Neural progenitor cell (in vitro differentiated cells): ENCODE measurements around the gene DCDC2. TPM values are rescaled to one million over a fixed set of nuclear protein-coding genes. Genes with fewer than 3 reads are reported as not detected.

Experiments used
- DNase-seq: peaks from one replicate; pipeline ENCODE4 v3.0.0-alpha.2; 2016; ENCODE audit warnings: low spot score
- H2AFZ ChIP-seq: fragments of 200-600 bp; sonication (generic); replicated peaks from 2 replicates; pipeline ENCODE4 v1.6.1; 2016; ENCODE audit warnings: antibody characterized with exemption
- H3F3A ChIP-seq: fragments of 200-600 bp; sonication (generic); 2 replicates; pipeline ENCODE4 v1.6.1; 2016; ENCODE audit warnings: antibody characterized with exemption, low read depth
- H3K27ac ChIP-seq: fragments of 200-600 bp; sonication (generic); 2 replicates; pipeline ENCODE4 v1.5.1; 2016; ENCODE audit warnings: mild to moderate bottlenecking
- H3K27me3 ChIP-seq: fragments of 200-600 bp; sonication (generic); 2 replicates; pipeline ENCODE4 v1.6.1; 2016; ENCODE audit warnings: mild to moderate bottlenecking, moderate library complexity
- H3K36me3 ChIP-seq: fragments of 200-600 bp; sonication (generic); 2 replicates; pipeline ENCODE4 v1.5.1; 2016
- H3K4me1 ChIP-seq: fragments of 200-600 bp; sonication (generic); 2 replicates; pipeline ENCODE4 v1.6.1; 2016; ENCODE audit warnings: mixed run types
- H3K4me2 ChIP-seq: fragments of 200-600 bp; sonication (generic); 2 replicates; pipeline ENCODE4 v1.6.1; 2016
- H3K4me3 ChIP-seq: fragments of 200-600 bp; sonication (generic); 2 replicates; pipeline ENCODE4 v1.5.1; 2016
- H3K79me2 ChIP-seq: fragments of 200-600 bp; sonication (generic); 2 replicates; pipeline ENCODE4 v1.6.1; 2016; ENCODE audit warnings: low read depth
- H3K9ac ChIP-seq: fragments of 200-600 bp; sonication (generic); 2 replicates; pipeline ENCODE4 v1.6.1; 2016
- H3K9me3 ChIP-seq: fragments of 200-600 bp; sonication (generic); 2 replicates; pipeline ENCODE4 v1.5.1; 2016; ENCODE audit warnings: low read depth
- H4K20me1 ChIP-seq: fragments of 200-600 bp; sonication (generic); 2 replicates; pipeline ENCODE4 v1.6.1; 2016; ENCODE audit warnings: low read depth
- H3K27ac Mint-ChIP-seq: 3 replicates; pipeline ENCODE4 v1.8.0; 2021; ENCODE audit warnings: mixed read lengths
- H3K27me3 Mint-ChIP-seq: 2 replicates; pipeline ENCODE4 v1.8.0; 2022; ENCODE audit warnings: low read depth, mild to moderate bottlenecking, inconsistent platforms, moderate library complexity, mixed read lengths; ENCODE audit not compliant: insufficient read depth
- H3K36me3 Mint-ChIP-seq: 3 replicates; pipeline ENCODE4 v1.8.0; 2021; ENCODE audit warnings: mixed read lengths
- H3K4me1 Mint-ChIP-seq: 3 replicates; pipeline ENCODE4 v1.8.0; 2021; ENCODE audit warnings: mixed read lengths
- H3K4me3 Mint-ChIP-seq: 3 replicates; pipeline ENCODE4 v1.8.0; 2021; ENCODE audit warnings: mild to moderate bottlenecking, moderate library complexity, mixed read lengths
- H3K9me3 Mint-ChIP-seq: 3 replicates; pipeline ENCODE4 v1.8.0; 2020; ENCODE audit warnings: mixed read lengths
- EZH2 ChIP-seq: fragments of 200-600 bp; sonication (generic); IDR thresholded peaks from 2 replicates; pipeline ENCODE4 v1.6.1; 2017; ENCODE audit warnings: antibody characterized with exemption, mild to moderate bottlenecking, moderate library complexity
- EZH2phosphoT487 ChIP-seq: fragments of 200-600 bp; sonication (generic); IDR thresholded peaks from 2 replicates; pipeline ENCODE4 v1.6.1; 2017; ENCODE audit warnings: antibody characterized with exemption
- total RNA-seq: library from RNA; depleted of rRNA; stranded (reverse); fragments of >200 nt; gene quantifications from 2 replicates; pipeline ENCODE4 v1.2.3, GENCODE V29; 2015; ENCODE audit warnings: low replicate concordance
- TF ChIP-seq, protein P1 (sequence below): fragments of 200-600 bp; sonication (generic); IDR thresholded peaks from 2 replicates; pipeline ENCODE4 v1.5.1; 2017; ENCODE audit warnings: antibody characterized with exemption, mild to moderate bottlenecking

DCDC2 gene
- total RNA-seq, 1 donor from 2014 or later: not detected

DNA sequence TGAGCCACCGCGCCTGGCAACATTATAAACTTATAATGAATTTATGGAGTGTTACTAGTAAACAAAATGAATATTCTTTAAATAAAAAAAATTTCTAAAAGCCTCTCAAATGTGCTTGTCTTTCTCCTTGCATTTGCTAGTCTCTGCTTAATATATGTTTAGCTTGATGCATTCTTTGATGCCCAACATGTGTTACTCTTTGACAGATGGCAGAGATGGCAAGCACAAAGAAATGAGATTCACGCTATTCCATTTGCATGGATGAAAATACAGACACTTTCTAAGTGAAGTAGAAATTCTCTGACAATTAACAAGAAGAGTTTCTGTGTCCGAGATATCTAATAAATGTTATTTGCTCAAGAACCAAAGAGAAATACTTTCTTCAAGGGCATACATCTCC is 30.1 kb downstream of the DCDC2 start:
- Histone ChIP-seq H2AFZ (no peak overlapping the region), H3K4me1 (peaks cover 16% of the 10 kb centered on the region), H3K27me3 (no peaks in the 10 kb centered on the region)

DNA sequence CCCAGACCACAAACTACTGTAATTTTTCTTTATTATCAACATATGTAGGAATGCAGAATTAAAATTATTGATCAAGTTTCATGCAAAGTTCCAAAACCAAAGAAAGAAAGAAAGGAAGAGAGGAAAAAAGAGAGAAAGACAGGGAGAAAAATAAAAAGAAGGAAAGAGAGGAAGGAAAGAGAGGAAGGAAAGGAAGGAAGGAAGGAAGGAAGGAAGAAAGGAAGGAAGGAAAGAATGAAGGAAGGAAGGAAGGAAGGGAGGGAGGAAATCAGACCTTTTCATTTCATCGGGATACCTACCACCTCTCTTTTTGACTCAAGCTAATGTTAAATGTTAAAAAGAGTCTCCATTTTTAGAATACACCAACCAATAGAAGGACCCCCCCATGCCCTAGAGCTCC is 31.9 kb downstream of the DCDC2 start:
- peaks cover 9% of the 10 kb centered on the region for H3K4me1 Mint-ChIP-seq

More for the DNA sequence above, 30.1 kb downstream of the DCDC2 start:
- H4K20me1 ChIP-seq: no peaks in the 10 kb centered on the region
- H3F3A ChIP-seq: no peaks in the 10 kb centered on the region
- no peak overlapping the region for H3K4me2 ChIP-seq
- Mint-ChIP-seq H3K4me1 (peaks cover 9% of the 10 kb centered on the region), H3K27me3 (peaks cover 3% of the 10 kb centered on the region), H3K36me3 (no peaks in the 10 kb centered on the region), H3K9me3 (no peaks in the 10 kb centered on the region), H3K4me3 (no peak overlapping the region), H3K27ac (no peak overlapping the region)
- H3K9me3 ChIP-seq: no peaks in the 10 kb centered on the region
- H3K4me3 ChIP-seq: no peak overlapping the region
- no peak overlapping the region for H3K9ac ChIP-seq
- TF ChIP-seq EZH2phosphoT487 (no peak), EZH2 (no peak)
- TF ChIP-seq, protein P1, sequence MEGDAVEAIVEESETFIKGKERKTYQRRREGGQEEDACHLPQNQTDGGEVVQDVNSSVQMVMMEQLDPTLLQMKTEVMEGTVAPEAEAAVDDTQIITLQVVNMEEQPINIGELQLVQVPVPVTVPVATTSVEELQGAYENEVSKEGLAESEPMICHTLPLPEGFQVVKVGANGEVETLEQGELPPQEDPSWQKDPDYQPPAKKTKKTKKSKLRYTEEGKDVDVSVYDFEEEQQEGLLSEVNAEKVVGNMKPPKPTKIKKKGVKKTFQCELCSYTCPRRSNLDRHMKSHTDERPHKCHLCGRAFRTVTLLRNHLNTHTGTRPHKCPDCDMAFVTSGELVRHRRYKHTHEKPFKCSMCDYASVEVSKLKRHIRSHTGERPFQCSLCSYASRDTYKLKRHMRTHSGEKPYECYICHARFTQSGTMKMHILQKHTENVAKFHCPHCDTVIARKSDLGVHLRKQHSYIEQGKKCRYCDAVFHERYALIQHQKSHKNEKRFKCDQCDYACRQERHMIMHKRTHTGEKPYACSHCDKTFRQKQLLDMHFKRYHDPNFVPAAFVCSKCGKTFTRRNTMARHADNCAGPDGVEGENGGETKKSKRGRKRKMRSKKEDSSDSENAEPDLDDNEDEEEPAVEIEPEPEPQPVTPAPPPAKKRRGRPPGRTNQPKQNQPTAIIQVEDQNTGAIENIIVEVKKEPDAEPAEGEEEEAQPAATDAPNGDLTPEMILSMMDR: no peak
- H3K36me3 ChIP-seq: no peaks in the 10 kb centered on the region
- DNase-seq: no peak
- H3K27ac ChIP-seq: no peak overlapping the region
- H3K79me2 ChIP-seq: no peaks in the 10 kb centered on the region

DNA sequence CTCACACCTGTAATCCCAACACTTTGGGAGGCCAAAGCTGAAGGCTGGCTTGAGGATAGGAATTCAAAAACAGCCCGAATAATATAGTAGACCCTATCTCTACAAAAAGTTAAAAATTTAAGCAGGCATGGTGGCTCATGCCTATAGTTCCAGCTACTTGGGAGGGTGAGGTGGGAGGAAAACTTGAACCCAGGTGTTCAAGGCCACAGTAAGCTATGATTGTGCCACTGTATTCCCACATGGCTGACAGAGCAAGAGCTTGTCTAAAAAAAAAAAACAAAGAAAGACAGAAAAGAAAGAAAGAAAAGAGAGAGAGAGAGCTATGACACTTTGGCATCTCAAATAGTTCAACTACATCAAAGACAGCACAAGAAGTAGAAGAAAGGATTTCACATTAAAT is 33.2 kb downstream of the DCDC2 start:
- TF ChIP-seq EZH2 (no peak), EZH2phosphoT487 (no peak)
- no peak for DNase-seq
- H3K4me1 Mint-ChIP-seq: peaks cover 3% of the 10 kb centered on the region
- H3K27me3 Mint-ChIP-seq: peaks cover 3% of the 10 kb centered on the region
- Histone ChIP-seq H3K27ac (no peak overlapping the region), H3K4me2 (no peak overlapping the region), H2AFZ (no peak overlapping the region), H3K36me3 (no peaks in the 10 kb centered on the region), H3K4me1 (peaks cover 16% of the 10 kb centered on the region), H3K9ac (no peak overlapping the region), H3K27me3 (no peaks in the 10 kb centered on the region), H3K9me3 (no peaks in the 10 kb centered on the region), H3K79me2 (no peaks in the 10 kb centered on the region), H3K4me3 (no peak overlapping the region), H4K20me1 (no peaks in the 10 kb centered on the region), H3F3A (no peaks in the 10 kb centered on the region)
- H3K9me3 Mint-ChIP-seq: no peaks in the 10 kb centered on the region
- no peak overlapping the region for H3K27ac Mint-ChIP-seq
- H3K36me3 Mint-ChIP-seq: no peaks in the 10 kb centered on the region
- H3K4me3 Mint-ChIP-seq: no peak overlapping the region

More for the DNA sequence above, 31.9 kb downstream of the DCDC2 start:
- Histone ChIP-seq H3K9me3 (no peaks in the 10 kb centered on the region), H2AFZ (no peak overlapping the region), H3K27me3 (no peaks in the 10 kb centered on the region), H4K20me1 (no peaks in the 10 kb centered on the region), H3K9ac (no peak overlapping the region), H3K4me2 (no peak overlapping the region), H3K27ac (no peak overlapping the region), H3K4me3 (no peak overlapping the region), H3F3A (no peaks in the 10 kb centered on the region), H3K79me2 (no peaks in the 10 kb centered on the region), H3K36me3 (no peaks in the 10 kb centered on the region), H3K4me1 (peaks cover 16% of the 10 kb centered on the region)
- no peak overlapping the region for H3K4me3 Mint-ChIP-seq
- H3K36me3 Mint-ChIP-seq: no peaks in the 10 kb centered on the region
- no peaks in the 10 kb centered on the region for H3K9me3 Mint-ChIP-seq
- no peak for DNase-seq
- H3K27ac Mint-ChIP-seq: no peak overlapping the region
- TF ChIP-seq, protein P1: no peak
- TF ChIP-seq EZH2phosphoT487 (no peak), EZH2 (no peak)
- peaks cover 3% of the 10 kb centered on the region for H3K27me3 Mint-ChIP-seq

DNA sequence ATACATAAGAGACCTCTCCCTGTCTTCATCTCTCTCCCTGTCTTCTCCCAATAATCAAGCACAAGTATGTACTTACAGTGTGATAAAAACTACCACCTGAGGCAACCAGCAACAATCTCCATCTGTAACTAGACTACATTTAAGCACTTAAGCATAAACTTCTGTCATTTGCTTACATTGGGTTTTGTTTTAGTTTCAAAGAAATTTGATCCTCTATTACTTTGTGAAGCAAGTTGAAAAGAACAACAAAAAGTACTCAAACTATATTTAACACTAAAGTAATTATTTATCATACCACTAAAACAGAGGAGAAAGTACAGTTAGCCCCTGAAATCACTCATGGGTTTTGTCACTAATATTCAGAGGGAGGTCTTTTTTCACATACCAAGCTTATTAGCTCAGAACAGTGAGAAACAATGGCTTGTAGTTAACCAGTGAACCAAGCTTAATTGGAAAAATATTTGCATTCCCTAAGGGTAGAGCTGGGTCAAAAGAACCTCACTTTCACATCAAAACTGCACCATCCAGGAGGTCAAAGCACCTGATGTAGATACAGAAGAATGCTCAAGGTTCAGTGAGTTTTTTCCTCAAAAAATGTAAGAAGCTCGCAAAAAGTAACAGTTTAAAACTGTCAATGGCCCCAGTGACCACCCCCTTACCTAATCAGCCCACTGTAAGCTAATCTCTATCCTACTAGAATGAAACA is 34.1 kb downstream of the DCDC2 start:
- Histone ChIP-seq H3F3A (no peaks in the 10 kb centered on the region), H3K27ac (peak overlapping the region; percentile 24), H3K4me3 (peak overlapping the region; percentile 1), H3K4me1 (peaks cover 16% of the 10 kb centered on the region), H3K9ac (no peak overlapping the region), H2AFZ (no peak overlapping the region), H3K79me2 (no peaks in the 10 kb centered on the region), H3K9me3 (no peaks in the 10 kb centered on the region), H3K27me3 (no peaks in the 10 kb centered on the region), H3K36me3 (no peaks in the 10 kb centered on the region), H3K4me2 (peak overlapping the region; percentile 28), H4K20me1 (no peaks in the 10 kb centered on the region)
- TF ChIP-seq EZH2 (no peak), EZH2phosphoT487 (no peak)
- TF ChIP-seq, protein P1: no peak
- Mint-ChIP-seq H3K36me3 (no peaks in the 10 kb centered on the region), H3K4me1 (peaks cover 3% of the 10 kb centered on the region), H3K27me3 (no peaks in the 10 kb centered on the region), H3K4me3 (no peak overlapping the region), H3K9me3 (no peaks in the 10 kb centered on the region), H3K27ac (no peak overlapping the region)
- DNase-seq: peak; percentile 60
